GM19023 (cell line): Measurements from ENCODE around the gene FTCD.
"Not testable (repeated sequence)": the region's sequence is repeated elsewhere in the genome, so short reads cannot be mapped to it uniquely, and the experiment has no call there.

ENCODE experiments used
- ATAC-seq: cut with Tn5 transposase; IDR thresholded peaks from one replicate; pipeline ENCODE4 v1.9.1; 2021; ENCODE audit warnings: mild to moderate bottlenecking, moderate library complexity; ENCODE audit not compliant: unreplicated experiment

The FTCD gene

DNA sequence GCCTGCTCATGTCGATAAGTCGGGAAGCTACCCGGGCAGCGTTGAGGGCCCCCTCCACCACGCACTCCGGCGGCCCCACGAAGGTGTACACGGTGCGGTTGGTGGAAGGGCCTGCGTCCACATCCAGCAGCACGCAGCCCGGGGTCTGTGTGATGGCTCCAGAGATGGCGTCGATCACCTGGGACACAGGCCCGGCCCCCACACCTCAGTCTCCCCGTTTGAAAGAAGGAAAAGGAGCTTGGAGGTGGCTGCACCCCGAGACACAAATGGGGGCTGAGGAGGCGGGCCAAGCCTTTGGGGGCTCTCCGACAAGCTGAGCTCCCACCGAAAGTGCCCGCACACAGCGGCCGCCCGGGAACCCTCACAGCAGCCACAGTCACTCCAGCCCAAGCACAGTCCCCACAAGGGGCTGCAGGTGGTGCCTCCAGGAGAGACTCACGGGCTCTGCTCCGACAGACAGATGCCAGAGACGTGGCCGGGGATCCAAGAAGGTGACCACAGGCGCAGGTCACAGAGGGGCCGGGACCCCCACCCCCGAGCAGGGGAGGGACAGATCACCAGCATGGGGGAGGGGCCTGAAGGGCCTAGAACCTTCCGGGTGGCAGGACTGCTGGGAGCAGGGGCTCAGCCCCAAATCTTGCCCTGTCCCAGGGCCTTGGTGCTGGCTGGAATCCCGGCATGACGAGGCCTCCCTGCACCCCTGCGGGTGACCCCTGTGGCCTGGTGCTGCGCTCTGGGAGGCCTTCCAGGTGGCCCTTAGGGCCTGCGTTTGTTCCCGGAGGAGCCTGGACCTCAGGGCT lies 1.0 kb downstream of the FTCD start:
- ATAC-seq, result no peak

DNA sequence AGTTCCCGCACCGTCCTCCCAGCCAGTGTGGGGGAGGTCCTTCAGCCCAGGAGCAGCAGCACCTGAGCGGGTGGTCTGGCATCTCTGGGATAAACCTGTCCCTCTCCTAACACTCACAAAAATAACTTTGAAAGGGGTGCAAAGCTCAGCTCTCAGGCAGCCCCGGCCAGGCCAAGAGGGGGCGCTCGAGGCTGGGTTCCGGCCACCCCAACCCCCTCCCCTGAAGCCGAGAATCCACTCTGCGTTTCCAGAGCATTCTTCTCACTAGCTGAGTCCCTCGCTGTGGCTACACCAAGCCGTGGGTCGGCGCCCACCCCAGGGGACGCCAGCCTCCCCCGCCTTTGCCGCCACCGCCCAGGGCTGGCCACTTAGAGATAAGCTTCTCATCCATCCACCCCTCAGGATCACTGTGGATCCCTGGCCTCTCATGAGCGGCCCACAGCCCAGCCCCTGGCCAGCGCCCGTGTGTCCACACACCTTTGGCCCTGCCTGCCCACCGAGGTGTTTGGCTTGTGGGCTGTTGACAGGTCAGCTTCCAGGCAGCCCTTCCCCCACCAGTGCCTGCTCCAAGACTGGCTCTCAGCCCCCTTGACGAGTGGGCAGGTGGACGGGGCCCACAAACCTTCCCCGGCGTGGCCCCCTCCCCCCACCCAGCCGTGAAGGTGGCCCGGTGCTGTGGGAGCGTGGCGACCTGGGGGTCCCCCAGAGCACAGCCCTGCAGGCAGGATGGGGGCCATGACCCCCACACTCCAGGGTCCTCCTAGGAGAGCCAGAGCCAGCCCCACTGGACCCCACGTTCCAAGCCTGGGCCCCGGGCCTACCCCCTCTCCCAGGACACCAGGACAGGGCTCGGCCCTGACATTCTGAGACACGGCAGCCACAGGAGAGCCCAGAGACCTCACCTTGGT lies 1.9 kb downstream of the FTCD start:
- no peak for ATAC-seq

DNA sequence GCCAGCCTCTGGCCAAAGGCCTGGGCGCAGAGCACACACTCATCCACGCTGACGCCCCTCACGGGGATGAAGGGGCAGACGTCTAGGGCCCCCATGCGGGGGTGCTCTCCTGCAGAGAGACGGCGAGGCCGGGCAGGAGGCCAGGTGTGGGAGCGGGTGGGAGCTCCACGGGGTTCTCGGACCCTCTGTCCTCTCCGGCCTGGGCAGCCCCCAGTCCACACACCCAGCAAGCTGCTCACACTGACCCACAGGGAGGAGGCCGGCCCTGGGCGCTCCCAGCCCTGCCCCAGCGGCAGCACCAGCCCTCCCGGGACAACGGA lies 2.5 kb downstream of the FTCD start:
- no peak for ATAC-seq

DNA sequence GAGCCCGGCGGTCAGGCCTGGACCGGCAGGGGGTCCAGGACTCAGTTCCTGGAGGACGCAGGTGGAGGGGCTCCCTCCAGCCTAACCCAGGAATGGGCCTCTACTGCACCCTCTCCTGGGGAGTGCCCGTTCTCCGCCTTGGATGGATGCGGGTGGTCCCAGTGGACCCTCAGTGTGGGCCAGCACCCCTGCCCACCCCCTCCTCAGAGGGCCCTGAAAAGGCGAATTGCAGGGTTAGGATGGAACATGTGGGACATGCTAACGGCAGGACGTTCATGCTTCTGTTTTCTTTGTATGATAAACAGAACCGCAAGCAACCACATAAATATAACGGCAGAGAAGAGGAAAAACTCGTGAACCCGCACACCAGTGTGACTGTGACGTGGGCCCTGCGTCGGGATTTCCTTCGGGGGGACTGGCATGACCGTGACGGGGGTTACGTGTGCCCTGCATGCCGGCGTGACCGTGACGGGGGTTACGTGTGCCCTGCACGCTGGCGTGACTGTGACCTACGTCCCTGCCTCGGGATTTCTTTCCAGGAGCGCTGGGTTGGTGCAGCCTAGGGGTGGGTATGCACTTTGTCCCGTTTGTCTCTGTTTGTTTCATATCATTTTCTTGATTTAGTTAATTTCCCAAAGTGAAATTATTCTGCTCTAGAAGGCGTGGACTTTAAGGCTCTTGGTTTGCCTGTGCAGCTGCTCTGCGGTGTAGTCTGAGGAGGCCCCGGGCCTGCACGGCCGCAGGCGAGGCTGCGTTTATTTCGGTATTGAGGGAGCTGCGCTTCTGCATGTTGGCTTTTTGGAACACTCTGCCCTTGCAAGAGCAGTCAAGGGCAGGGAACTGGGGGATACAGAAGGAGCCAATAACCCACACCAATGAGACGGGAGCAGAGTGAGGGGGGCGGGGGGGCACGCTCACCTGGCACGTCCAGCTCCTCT lies 3.1 kb downstream of the FTCD start:
- ATAC-seq, result no peak

- ATAC-seq, result no peak
These were observed 4.0 kb downstream of the FTCD start for GRCh38 chr21:46151261-46151988.

GRCh38 chr21:46150491-46151121 lies 4.8 kb downstream of the FTCD start:
- no peak for ATAC-seq

- ATAC-seq, result no peak
These were observed 5.3 kb downstream of the FTCD start for GRCh38 chr21:46150073-46150472.

GRCh38 chr21:46149205-46149901 lies 6.0 kb downstream of the FTCD start:
- no peak for ATAC-seq

GRCh38 chr21:46148106-46148505 lies 7.3 kb downstream of the FTCD start:
- ATAC-seq, result no peak

DNA sequence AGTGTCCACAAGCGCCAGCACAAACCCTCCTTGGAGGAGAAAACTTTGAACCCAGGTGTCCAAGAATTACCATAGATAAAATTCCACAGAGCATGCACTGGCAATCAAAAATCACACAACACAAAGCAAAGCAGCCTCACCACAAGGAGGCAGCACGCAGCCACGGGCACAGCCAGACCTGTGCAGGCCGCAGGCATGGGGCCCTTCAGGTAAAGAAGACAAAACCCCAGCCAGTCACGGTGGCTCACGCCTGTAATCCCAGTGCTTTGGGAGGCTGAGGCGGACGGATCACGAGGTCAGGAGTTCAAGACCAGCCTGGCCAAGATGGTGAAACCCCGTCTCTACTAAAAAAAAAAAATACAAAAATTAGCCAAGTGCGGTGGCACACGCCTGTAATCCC lies 8.0 kb downstream of the FTCD start:
- ATAC-seq, result not testable (repeated sequence)

DNA sequence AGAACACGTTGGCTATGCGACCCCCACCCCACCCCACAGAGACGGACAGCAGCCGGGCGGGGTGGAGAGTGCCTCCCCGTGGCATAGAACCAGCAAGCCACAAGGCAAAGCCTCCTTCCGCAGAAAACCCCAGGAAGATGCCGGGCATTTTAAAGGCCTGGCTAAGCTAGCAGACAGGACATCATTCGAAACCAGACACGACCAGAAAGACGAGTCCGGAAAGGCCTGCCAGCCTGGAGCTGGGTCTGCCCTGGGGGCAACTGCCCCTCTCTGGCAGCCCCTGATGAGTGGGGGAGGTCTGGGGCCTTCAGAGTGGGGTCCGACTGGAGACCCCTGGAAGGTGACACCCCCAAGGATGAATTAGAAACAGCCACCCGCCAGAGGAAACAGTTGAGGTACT lies 8.5 kb downstream of the FTCD start:
- ATAC-seq, result no peak

DNA sequence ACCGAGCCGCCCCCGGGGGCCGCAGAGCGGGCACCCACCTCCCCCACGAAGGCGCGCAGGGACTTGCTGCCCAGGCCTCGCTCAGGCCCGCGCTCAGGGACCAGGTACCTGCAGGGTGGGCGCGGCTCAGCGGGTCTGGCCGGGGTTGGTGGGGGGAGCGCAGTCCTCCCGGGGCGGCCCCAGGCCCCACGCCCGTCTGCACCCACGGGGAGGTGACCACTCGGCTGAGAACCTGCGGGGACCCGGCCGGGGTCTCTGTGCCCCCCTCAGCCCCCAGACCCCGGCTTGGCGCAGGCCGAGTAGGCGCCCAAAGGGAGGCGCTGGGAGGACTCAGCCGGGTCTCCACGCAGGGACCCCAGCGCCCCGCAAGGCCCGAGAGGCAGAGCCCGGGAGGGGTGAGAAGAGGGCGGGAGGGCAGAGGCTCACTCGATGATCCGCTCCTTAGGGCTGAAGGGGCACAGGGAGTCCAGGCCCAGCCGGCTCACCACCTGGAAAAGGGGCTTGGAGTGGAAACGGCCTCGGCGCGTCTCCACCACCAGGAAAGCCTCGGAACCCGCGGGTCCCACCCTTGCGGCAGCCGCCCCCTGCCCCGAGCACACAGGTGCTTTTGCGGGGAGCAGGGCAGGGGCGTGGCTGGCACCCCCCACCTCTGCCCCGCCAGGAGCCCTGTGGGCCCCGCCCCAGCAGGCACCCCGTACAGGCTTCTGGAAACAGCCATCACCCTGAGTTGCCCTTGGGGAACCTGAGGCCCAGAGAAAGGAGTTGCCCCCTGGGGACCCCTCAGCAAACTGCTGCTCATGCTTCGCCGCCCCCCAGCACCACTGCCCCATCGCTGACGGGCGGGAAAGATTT lies 9.3 kb downstream of the FTCD start:
- ATAC-seq, result no peak

- ATAC-seq, result no peak
These were observed 10.1 kb downstream of the FTCD start for GRCh38 chr21:46145159-46145839.

- ATAC-seq, result no peak
These were observed 10.8 kb downstream of the FTCD start for GRCh38 chr21:46144464-46145070.

DNA sequence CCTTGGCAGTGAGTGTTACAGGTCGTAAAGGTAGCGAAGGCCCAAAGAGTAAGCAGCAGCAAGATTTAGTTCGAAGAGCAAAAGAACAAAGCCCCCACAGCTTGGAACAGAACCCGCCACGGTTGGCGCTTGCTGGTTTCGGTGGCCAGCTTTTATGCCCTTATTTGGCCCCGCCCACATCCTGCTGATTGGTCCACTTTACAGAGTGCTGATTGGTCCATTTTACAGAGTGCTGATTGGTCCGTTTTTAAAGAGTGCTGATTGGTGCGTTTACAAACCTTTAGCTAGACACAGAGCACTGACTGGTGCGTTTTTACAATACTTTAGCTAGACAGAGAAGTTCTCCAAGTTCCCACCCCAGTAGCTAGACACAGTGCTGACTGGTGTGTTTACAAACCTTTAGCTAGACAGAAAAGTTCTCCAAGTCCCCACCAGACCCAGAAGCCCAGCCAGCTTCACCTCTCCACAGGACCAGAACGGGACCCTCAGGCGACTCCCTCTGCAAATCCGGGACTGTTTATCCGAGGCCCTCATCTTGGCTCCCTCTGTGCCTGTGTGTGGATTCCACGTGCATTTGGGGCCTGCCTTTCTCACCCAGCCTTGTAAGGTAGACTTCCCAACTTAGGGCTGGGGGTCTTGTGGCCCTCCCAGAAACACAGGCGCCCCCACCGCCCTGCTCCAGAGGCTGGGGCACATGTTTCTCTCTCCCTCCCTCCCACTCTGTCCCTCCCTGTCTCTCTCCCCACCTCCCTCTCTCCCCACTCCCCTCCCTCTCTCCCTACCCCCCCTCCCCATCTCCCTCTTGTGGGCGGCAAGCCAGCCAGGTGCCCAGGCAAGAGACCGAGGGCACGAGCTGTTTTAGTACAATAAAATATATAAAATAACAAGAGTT lies 12.6 kb downstream of the FTCD start:
- ATAC-seq, result no peak

GRCh38 chr21:46141767-46142581 lies 13.4 kb downstream of the FTCD start:
- ATAC-seq, result no peak
